ENCODE results near the gene CAMSAP2. TPM values are rescaled to one million over a fixed set of nuclear protein-coding genes. Genes with fewer than 3 reads are reported as not detected.

The CAMSAP2 gene
- total RNA-seq, 1 experiment from 2014 or later, result 20.7 TPM

DNA sequence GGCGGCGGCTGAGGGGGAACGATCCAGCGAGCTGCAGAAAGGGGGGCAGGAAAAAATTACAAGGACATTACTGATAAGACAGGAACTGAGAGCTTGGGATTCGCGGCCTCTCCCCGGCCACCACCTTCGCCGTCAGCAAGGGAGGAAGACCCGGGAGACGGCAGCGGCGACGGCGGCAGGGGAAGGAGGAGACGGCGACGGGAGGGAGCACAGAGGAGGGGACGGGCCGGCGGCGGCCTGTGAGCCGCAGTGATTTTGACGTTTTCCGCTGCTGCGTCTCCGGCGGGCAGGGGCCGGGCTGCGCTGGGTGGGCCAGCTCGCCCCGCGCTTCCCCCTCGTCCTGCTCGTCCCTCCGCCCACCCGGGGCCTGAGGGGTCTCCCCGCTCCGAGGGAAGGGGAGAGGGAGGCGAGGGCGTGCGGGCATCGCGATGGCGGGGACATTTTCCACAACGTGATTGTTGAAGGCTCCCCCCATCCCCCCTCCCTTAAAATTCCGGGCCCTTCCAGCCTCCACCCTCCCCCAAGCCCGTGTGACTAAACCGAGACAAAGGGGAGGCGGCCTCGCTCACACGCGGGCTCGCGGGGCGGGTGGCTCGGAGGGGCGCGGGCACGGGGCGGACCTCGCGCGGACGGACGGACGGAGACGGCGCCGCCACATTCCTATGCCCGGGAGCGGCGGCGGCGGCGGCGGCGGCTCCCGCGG is 407 bp downstream of the CAMSAP2 start (continued):
- TF ChIP-seq, protein P1, sequence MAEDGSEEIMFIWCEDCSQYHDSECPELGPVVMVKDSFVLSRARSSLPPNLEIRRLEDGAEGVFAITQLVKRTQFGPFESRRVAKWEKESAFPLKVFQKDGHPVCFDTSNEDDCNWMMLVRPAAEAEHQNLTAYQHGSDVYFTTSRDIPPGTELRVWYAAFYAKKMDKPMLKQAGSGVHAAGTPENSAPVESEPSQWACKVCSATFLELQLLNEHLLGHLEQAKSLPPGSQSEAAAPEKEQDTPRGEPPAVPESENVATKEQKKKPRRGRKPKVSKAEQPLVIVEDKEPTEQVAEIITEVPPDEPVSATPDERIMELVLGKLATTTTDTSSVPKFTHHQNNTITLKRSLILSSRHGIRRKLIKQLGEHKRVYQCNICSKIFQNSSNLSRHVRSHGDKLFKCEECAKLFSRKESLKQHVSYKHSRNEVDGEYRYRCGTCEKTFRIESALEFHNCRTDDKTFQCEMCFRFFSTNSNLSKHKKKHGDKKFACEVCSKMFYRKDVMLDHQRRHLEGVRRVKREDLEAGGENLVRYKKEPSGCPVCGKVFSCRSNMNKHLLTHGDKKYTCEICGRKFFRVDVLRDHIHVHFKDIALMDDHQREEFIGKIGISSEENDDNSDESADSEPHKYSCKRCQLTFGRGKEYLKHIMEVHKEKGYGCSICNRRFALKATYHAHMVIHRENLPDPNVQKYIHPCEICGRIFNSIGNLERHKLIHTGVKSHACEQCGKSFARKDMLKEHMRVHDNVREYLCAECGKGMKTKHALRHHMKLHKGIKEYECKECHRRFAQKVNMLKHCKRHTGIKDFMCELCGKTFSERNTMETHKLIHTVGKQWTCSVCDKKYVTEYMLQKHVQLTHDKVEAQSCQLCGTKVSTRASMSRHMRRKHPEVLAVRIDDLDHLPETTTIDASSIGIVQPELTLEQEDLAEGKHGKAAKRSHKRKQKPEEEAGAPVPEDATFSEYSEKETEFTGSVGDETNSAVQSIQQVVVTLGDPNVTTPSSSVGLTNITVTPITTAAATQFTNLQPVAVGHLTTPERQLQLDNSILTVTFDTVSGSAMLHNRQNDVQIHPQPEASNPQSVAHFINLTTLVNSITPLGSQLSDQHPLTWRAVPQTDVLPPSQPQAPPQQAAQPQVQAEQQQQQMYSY (CRISPR knock-in tag; IDR thresholded peaks at IDR 0.05), result no peak
- TF ChIP-seq RELA (CRISPR knock-in tag; IDR thresholded peaks at IDR 0.05; ENCODE audit: borderline replicate concordance) (0 out of 2 replicates have a peak, but pooled peaks have one; percentile 53), TEAD1 (CRISPR knock-in tag; IDR thresholded peaks at IDR 0.05) (no peak), ESRRA (CRISPR knock-in tag; IDR thresholded peaks at IDR 0.05; ENCODE audit: borderline replicate concordance) (no peak), RORB (CRISPR knock-in tag; IDR thresholded peaks at IDR 0.05) (no peak), SOX15 (CRISPR knock-in tag; IDR thresholded peaks at IDR 0.05) (no peak), MXD4 (CRISPR knock-in tag; IDR thresholded peaks at IDR 0.05; ENCODE audit: borderline replicate concordance) (no peak), CREM (CRISPR knock-in tag; IDR thresholded peaks at IDR 0.05) (peak; percentile 27; the same call in 1 of the 2 replicates), NFATC4 (CRISPR knock-in tag; IDR thresholded peaks at IDR 0.05) (no peak)
- TF ChIP-seq, protein P2, sequence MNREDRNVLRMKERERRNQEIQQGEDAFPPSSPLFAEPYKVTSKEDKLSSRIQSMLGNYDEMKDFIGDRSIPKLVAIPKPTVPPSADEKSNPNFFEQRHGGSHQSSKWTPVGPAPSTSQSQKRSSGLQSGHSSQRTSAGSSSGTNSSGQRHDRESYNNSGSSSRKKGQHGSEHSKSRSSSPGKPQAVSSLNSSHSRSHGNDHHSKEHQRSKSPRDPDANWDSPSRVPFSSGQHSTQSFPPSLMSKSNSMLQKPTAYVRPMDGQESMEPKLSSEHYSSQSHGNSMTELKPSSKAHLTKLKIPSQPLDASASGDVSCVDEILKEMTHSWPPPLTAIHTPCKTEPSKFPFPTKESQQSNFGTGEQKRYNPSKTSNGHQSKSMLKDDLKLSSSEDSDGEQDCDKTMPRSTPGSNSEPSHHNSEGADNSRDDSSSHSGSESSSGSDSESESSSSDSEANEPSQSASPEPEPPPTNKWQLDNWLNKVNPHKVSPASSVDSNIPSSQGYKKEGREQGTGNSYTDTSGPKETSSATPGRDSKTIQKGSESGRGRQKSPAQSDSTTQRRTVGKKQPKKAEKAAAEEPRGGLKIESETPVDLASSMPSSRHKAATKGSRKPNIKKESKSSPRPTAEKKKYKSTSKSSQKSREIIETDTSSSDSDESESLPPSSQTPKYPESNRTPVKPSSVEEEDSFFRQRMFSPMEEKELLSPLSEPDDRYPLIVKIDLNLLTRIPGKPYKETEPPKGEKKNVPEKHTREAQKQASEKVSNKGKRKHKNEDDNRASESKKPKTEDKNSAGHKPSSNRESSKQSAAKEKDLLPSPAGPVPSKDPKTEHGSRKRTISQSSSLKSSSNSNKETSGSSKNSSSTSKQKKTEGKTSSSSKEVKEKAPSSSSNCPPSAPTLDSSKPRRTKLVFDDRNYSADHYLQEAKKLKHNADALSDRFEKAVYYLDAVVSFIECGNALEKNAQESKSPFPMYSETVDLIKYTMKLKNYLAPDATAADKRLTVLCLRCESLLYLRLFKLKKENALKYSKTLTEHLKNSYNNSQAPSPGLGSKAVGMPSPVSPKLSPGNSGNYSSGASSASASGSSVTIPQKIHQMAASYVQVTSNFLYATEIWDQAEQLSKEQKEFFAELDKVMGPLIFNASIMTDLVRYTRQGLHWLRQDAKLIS (CRISPR knock-in tag; IDR thresholded peaks at IDR 0.05; ENCODE audit: borderline replicate concordance), result no peak
- TF ChIP-seq, protein P3, sequence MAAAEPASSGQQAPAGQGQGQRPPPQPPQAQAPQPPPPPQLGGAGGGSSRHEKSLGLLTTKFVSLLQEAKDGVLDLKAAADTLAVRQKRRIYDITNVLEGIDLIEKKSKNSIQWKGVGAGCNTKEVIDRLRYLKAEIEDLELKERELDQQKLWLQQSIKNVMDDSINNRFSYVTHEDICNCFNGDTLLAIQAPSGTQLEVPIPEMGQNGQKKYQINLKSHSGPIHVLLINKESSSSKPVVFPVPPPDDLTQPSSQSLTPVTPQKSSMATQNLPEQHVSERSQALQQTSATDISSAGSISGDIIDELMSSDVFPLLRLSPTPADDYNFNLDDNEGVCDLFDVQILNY (CRISPR knock-in tag; IDR thresholded peaks at IDR 0.05), result 0 out of 2 replicates have a peak, but pooled peaks have one; percentile 21
- TF ChIP-seq, protein P4, sequence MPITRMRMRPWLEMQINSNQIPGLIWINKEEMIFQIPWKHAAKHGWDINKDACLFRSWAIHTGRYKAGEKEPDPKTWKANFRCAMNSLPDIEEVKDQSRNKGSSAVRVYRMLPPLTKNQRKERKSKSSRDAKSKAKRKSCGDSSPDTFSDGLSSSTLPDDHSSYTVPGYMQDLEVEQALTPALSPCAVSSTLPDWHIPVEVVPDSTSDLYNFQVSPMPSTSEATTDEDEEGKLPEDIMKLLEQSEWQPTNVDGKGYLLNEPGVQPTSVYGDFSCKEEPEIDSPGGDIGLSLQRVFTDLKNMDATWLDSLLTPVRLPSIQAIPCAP (CRISPR knock-in tag; IDR thresholded peaks at IDR 0.05), result 0 out of 2 replicates have a peak, but pooled peaks have one; percentile 24

DNA sequence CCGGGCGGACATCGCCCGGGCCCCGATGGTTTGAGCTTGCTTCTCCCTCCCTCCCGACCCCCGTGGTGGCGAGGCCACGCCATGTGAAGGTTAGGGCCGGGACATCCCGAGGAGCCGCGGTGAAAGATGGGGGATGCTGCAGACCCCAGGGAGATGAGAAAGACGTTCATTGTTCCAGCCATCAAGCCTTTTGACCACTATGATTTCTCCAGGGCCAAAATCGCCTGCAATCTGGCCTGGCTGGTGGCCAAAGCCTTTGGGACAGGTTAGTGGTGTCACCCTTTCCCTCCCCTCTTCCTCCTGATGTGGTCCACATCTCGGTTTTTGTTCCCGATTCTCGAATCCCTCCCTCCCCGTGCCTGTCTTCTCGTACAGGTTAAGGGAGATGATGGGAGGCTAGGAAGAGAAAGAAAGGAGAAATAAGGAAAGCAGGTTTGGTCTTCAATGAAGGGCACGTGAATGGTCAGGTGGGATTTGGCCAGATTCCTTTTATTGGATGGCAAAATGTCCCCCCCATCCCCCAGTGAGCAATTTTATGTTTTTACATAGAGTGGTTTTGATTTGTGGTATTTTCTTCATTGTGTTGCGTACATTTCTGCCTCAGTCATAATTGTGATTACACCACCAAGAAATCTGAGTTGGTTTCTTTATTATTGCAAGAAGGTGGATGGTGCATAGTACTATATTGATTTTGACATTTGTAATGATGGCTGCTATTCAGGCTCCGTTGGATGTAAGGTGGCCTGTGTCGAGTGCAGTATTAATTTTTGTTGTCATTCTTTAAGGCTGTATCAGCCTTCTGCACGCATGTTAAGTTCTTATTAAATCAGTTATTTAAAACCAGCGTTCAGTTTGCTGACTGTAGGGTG is 1.2 kb downstream of the CAMSAP2 start:
- Mint-ChIP-seq H3K9me3 (no peaks in the 10 kb centered on the region), H3K27ac (0 out of 2 replicates have a peak overlapping the region, but pooled peaks have one; percentile 37), H3K4me1 (peaks cover 36% of the 10 kb centered on the region), H3K27me3 (ENCODE audit: low read depth) (peaks cover 4% of the 10 kb centered on the region), H3K4me3 (peak overlapping the region; percentile 99), H3K36me3 (no peaks in the 10 kb centered on the region)
- ChIA-PET POLR2A (interaction anchor here (1.3 to 2.8 kb wide), 2 partner anchors 40 to 70 kb away, joined by 4 to 17 read pairs; partner anchors contain the start of gene DDX59), CTCF (interaction anchor here (0.8 to 1.3 kb wide), 2 partner anchors 63 to 119 kb away, joined by 3 to 5 read pairs; partner anchors contain the start of gene KIF14)
- DNase-seq (ENCODE audit: low spot score) (no peak), ATAC-seq (no peak; the same call in 1 of the 2 replicates)
- TF ChIP-seq MXD4 (CRISPR knock-in tag; IDR thresholded peaks at IDR 0.05; ENCODE audit: borderline replicate concordance), result no peak
- no peak for TF ChIP-seq ZNF416 (CRISPR knock-in tag; IDR thresholded peaks at IDR 0.05)
- TF ChIP-seq, protein P5, sequence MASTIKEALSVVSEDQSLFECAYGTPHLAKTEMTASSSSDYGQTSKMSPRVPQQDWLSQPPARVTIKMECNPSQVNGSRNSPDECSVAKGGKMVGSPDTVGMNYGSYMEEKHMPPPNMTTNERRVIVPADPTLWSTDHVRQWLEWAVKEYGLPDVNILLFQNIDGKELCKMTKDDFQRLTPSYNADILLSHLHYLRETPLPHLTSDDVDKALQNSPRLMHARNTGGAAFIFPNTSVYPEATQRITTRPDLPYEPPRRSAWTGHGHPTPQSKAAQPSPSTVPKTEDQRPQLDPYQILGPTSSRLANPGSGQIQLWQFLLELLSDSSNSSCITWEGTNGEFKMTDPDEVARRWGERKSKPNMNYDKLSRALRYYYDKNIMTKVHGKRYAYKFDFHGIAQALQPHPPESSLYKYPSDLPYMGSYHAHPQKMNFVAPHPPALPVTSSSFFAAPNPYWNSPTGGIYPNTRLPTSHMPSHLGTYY (CRISPR knock-in tag; IDR thresholded peaks at IDR 0.05), result no peak
- TF ChIP-seq, protein P6, sequence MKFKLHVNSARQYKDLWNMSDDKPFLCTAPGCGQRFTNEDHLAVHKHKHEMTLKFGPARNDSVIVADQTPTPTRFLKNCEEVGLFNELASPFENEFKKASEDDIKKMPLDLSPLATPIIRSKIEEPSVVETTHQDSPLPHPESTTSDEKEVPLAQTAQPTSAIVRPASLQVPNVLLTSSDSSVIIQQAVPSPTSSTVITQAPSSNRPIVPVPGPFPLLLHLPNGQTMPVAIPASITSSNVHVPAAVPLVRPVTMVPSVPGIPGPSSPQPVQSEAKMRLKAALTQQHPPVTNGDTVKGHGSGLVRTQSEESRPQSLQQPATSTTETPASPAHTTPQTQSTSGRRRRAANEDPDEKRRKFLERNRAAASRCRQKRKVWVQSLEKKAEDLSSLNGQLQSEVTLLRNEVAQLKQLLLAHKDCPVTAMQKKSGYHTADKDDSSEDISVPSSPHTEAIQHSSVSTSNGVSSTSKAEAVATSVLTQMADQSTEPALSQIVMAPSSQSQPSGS (CRISPR knock-in tag; IDR thresholded peaks at IDR 0.05; ENCODE audit: borderline replicate concordance, low read depth), result no peak
- TF ChIP-seq, protein P7, sequence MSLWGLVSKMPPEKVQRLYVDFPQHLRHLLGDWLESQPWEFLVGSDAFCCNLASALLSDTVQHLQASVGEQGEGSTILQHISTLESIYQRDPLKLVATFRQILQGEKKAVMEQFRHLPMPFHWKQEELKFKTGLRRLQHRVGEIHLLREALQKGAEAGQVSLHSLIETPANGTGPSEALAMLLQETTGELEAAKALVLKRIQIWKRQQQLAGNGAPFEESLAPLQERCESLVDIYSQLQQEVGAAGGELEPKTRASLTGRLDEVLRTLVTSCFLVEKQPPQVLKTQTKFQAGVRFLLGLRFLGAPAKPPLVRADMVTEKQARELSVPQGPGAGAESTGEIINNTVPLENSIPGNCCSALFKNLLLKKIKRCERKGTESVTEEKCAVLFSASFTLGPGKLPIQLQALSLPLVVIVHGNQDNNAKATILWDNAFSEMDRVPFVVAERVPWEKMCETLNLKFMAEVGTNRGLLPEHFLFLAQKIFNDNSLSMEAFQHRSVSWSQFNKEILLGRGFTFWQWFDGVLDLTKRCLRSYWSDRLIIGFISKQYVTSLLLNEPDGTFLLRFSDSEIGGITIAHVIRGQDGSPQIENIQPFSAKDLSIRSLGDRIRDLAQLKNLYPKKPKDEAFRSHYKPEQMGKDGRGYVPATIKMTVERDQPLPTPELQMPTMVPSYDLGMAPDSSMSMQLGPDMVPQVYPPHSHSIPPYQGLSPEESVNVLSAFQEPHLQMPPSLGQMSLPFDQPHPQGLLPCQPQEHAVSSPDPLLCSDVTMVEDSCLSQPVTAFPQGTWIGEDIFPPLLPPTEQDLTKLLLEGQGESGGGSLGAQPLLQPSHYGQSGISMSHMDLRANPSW (CRISPR knock-in tag; conservative IDR thresholded peaks at IDR 0.05; ENCODE audit: low read depth), result no peak
- no peak for TF ChIP-seq ZNF396 (CRISPR knock-in tag; IDR thresholded peaks at IDR 0.05; ENCODE audit: borderline replicate concordance)
